K562 (cell line): ENCODE data around the gene EZH2. TPM values are rescaled to one million over a fixed set of nuclear protein-coding genes. Genes with fewer than 3 reads are reported as not detected.

Experiments used
- ATAC-seq: fragments of 200-7000 bp; cut with Tn5 transposase; 3 replicates; pipeline ENCODE4 v1.9.1; 2020; ENCODE audit warnings: moderate library complexity
- BruUV-seq: library from RNA; stranded (reverse); fragments of 400-500 nt; replicated peaks from 2 replicates; lab custom pipeline; 2021; lab: Mats Ljungman, UMichigan
- CTCF ChIA-PET: fragments of 300-600 bp; formaldehyde crosslinking; extraction: SDS; loops from one replicate; lab custom pipeline; 2021; ENCODE audit warnings: low intra/inter-chr PET ratio; lab: Yijun Ruan, JAX
- POLR2A ChIA-PET: fragments of 300-600, 350-650 bp; sonication (Branson Sonifier 250); formaldehyde crosslinking; extraction: SDS; loops from one replicate; lab custom pipeline; 2021; ENCODE audit warnings: antibody characterized with exemption, inconsistent platforms; lab: Yijun Ruan, JAX
- DNase-seq, 4 experiments: peaks; one replicate each; pipeline versions ENCODE4 v3.0.0 to v3.0.0-alpha.2; 2011 to 2018; ENCODE audit warnings: low spot score in 3 of 4, mixed read lengths in 3 of 4; ENCODE audit errors: extremely low read depth in 1 of 4
- FAIRE-seq: peaks from 2 replicates; lab custom pipeline; 2011; peaks lifted over from hg19 to GRCh38; lab: Jason Lieb, UNC
- H2AFZ ChIP-seq: 2 replicates; pipeline ENCODE4 v1.6.0; 2011; ENCODE audit warnings: low read depth, low read length, control low read depth, inconsistent platforms
- H3K27ac ChIP-seq: fragments of 200-600 bp; 3 replicates; pipeline ENCODE4 v1.8.0; 2011; ENCODE audit warnings: low read depth, mild to moderate bottlenecking, control low read depth, inconsistent platforms, low read length, moderate library complexity, mixed read lengths; ENCODE audit errors: extremely low read depth
- H3K27me3 ChIP-seq, 2 experiments: fragments of 300-600 bp in 1 of 2; 2 replicates in 1 of 2; 3 replicates in 1 of 2; pipeline versions ENCODE4 v1.6.0 to v1.8.0; 2011; ENCODE audit warnings: inconsistent platforms in 2 of 2, low read length in 2 of 2, mild to moderate bottlenecking in 1 of 2, mixed read lengths in 1 of 2, moderate library complexity in 1 of 2; ENCODE audit not compliant: control insufficient read depth in 2 of 2, insufficient read depth in 2 of 2
- H3K36me3 ChIP-seq: fragments of 300-600 bp; 3 replicates; pipeline ENCODE4 v1.8.0; 2011; ENCODE audit warnings: mild to moderate bottlenecking, low read length, inconsistent platforms; ENCODE audit not compliant: control insufficient read depth, insufficient read depth
- H3K4me1 ChIP-seq, 2 experiments: fragments of 200-600 bp in 1 of 2; replicated peaks in 1 of 2; 2 replicates in 1 of 2; 3 replicates in 1 of 2; pipeline versions ENCODE4 v1.5.1 to v1.8.0; 2011; ENCODE audit warnings: inconsistent platforms in 2 of 2, low read length in 2 of 2, mild to moderate bottlenecking in 1 of 2, mixed read lengths in 1 of 2, moderate library complexity in 1 of 2; ENCODE audit not compliant: control insufficient read depth in 2 of 2, insufficient read depth in 2 of 2
- H3K4me2 ChIP-seq: 2 replicates; pipeline ENCODE4 v1.6.1; 2011; ENCODE audit warnings: low read length, control low read depth, inconsistent platforms, mixed read lengths; ENCODE audit not compliant: insufficient read depth
- H3K4me3 ChIP-seq: fragments of 200-600 bp; sonication (generic), shearing (Covaris generic); 2 replicates; pipeline ENCODE4 v1.5.1; 2016; ENCODE audit warnings: control low read depth, inconsistent platforms
- H3K79me2 ChIP-seq: fragments of 200-600 bp; 3 replicates; pipeline ENCODE4 v1.8.0; 2011; ENCODE audit warnings: low read length, inconsistent platforms; ENCODE audit not compliant: control insufficient read depth, insufficient read depth
- H3K9ac ChIP-seq, 2 experiments: 2 replicates each; pipeline versions ENCODE4 v1.6.0 to v1.6.1; 2011; ENCODE audit warnings: low read depth in 2 of 2, low read length in 2 of 2, control low read depth in 1 of 2, inconsistent platforms in 1 of 2, mild to moderate bottlenecking in 1 of 2, mixed read lengths in 1 of 2; ENCODE audit not compliant: insufficient read depth in 1 of 2
- H3K9me1 ChIP-seq: one replicate; pipeline ENCODE4 v1.6.0; 2011; ENCODE audit warnings: inconsistent platforms, mild to moderate bottlenecking, low read length, moderate library complexity; ENCODE audit not compliant: control insufficient read depth, insufficient read depth
- H3K9me3 ChIP-seq: replicated peaks from 2 replicates; pipeline ENCODE4 v1.5.1; 2011; ENCODE audit warnings: low read depth, low read length, inconsistent platforms; ENCODE audit not compliant: control insufficient read depth, insufficient read depth
- H4K20me1 ChIP-seq: replicated peaks from 2 replicates; pipeline ENCODE4 v1.6.1; 2011; ENCODE audit warnings: low read length, inconsistent platforms, mixed read lengths; ENCODE audit not compliant: control insufficient read depth, insufficient read depth
- AFF4 ChIP-seq: sonication (generic); formaldehyde crosslinking; IDR thresholded peaks from 2 replicates; pipeline ENCODE4 v1.8.0; 2023; ENCODE audit warnings: mild to moderate bottlenecking, missing genetic modification reagents
- COPS2 ChIP-seq: fragments of 450-650 bp; conservative IDR thresholded peaks from 2 replicates; pipeline ENCODE4 v1.6.1; 2016; ENCODE audit warnings: mild to moderate bottlenecking, moderate library complexity
- CTBP1 ChIP-seq: fragments of 450-650 bp; IDR thresholded peaks from 2 replicates; pipeline ENCODE4 v1.6.1; 2016; ENCODE audit warnings: borderline replicate concordance
- EWSR1 ChIP-seq: fragments of 450-650 bp; IDR thresholded peaks from 2 replicates; pipeline ENCODE4 v1.6.1; 2018; ENCODE audit warnings: borderline replicate concordance, mild to moderate bottlenecking, low read depth, moderate library complexity; ENCODE audit not compliant: partially characterized antibody
- EZH2 ChIP-seq: IDR thresholded peaks from 2 replicates; pipeline ENCODE4 v1.6.1; 2012; ENCODE audit warnings: low read depth, mild to moderate bottlenecking, inconsistent platforms, low read length, borderline replicate concordance
- FIP1L1 ChIP-seq: fragments of 200-400 bp; formaldehyde crosslinking; IDR thresholded peaks from 2 replicates; pipeline ENCODE4 v1.6.1; 2018; ENCODE audit warnings: mild to moderate bottlenecking, low read depth, low read length; ENCODE audit not compliant: poor library complexity, severe bottlenecking
- FOS ChIP-seq: IDR thresholded peaks from 3 replicates; pipeline ENCODE4 v1.6.1; 2011; ENCODE audit not compliant: insufficient read length; ENCODE audit errors: extremely low read depth
- MITF ChIP-seq: IDR thresholded peaks from 2 replicates; pipeline ENCODE4 v1.6.1; 2014; ENCODE audit warnings: antibody characterized with exemption
- POLR2AphosphoS5 ChIP-seq: IDR thresholded peaks from 2 replicates; pipeline ENCODE4 v1.6.1; 2011; ENCODE audit warnings: mild to moderate bottlenecking, low read depth, low read length, moderate library complexity; ENCODE audit not compliant: control insufficient read depth, insufficient read depth
- PRDM10 ChIP-seq: fragments of 450-650 bp; IDR thresholded peaks from 2 replicates; pipeline ENCODE4 v1.6.1; 2018; ENCODE audit not compliant: partially characterized antibody
- RFX1 ChIP-seq: fragments of 450-650 bp; IDR thresholded peaks from 2 replicates; pipeline ENCODE4 v1.6.1; 2016; ENCODE audit warnings: mild to moderate bottlenecking, moderate library complexity
- SIX5 ChIP-seq, 2 experiments: IDR thresholded peaks; 2 replicates each; pipeline ENCODE4 v1.6.1; 2011; ENCODE audit warnings: low read length in 2 of 2, borderline replicate concordance in 1 of 2, low read depth in 1 of 2, mild to moderate bottlenecking in 1 of 2, moderate library complexity in 1 of 2; ENCODE audit not compliant: insufficient read depth in 1 of 2
- SRF ChIP-seq, 2 experiments: fragments of 250-450, 450-650 bp in 1 of 2; sonication (Bioruptor Pico) in 1 of 2; sonication (generic) in 1 of 2; formaldehyde crosslinking; IDR thresholded peaks; 2 replicates each; pipeline versions ENCODE4 v1.5.0 to v1.5.1; 2020 to 2022; ENCODE audit warnings: mild to moderate bottlenecking in 1 of 2, missing genetic modification reagents in 1 of 2
- TARDBP ChIP-seq: fragments of 450-650 bp; IDR thresholded peaks from 2 replicates; pipeline ENCODE4 v1.6.1; 2016
- WGBS: fragments of 100-300 bp; shearing (Covaris generic); methylation state at CpG from one replicate; pipeline ENCODE4 v1.1.6; 2016; ENCODE audit warnings: low coverage, mixed read lengths; ENCODE audit not compliant: insufficient coverage; ENCODE audit errors: missing lambda C conversion rate; 5-methylcytosine and 5-hydroxymethylcytosine counted together
- in situ Hi-C: fragments of 300-500 bp; cut with MboI; formaldehyde crosslinking; loops from 4 replicates; pipeline ENCODE4 v1.15.0; 2018; ENCODE audit warnings: inconsistent platforms, mixed read lengths
- intact Hi-C: fragments of 100-400 bp; cut with micrococcal nuclease; formaldehyde crosslinking; loops from 2 replicates; pipeline ENCODE4 v1.14.2; 2022
- polyA plus RNA-seq, 8 experiments: library from polyadenylated mRNA; depleted of rRNA in 4 of 8; stranded (reverse) in 5 of 8; unstranded in 3 of 8; fragments of >200 nt; fragmentation: Nextera tagmentation in 2 of 8; fragmentation: Illumina TruSeq in 1 of 8; extraction: Ambion mirVana in 2 of 8; extraction: Trizol in 1 of 8; gene quantifications; 2 replicates each; pipeline versions ENCODE4 v1.2.1 to v1.2.3, GENCODE V29; 2011 to 2014; ENCODE audit warnings: inconsistent platforms in 1 of 8, missing spikeins in 1 of 8
- total RNA-seq, 7 experiments: library from RNA; depleted of rRNA in 6 of 7; stranded (reverse); fragments of >200 nt in 6 of 7; fragmentation: Illumina TruSeq in 2 of 7; extraction: Trizol in 2 of 7; gene quantifications; 2 replicates each; pipeline versions ENCODE4 v1.2.1 to v1.2.3, GENCODE V29; 2011 to 2021; ENCODE audit warnings: low replicate concordance in 1 of 7

The EZH2 gene
- total and polyA plus RNA-seq, 9 of the 15 experiments (the other 6 are each of a cell fraction or from before 2014, with no cell fraction given), result 48.7 to 175 (median 98.6) TPM

GRCh38 chr7:148925836-148926235 is 41.7 kb upstream of the EZH2 start:
- no peaks in the 10 kb centered on the region for H4K20me1 ChIP-seq
- H3K4me2 ChIP-seq, result no peak overlapping the region
- DNase-seq (no peak), FAIRE-seq (no peak), ATAC-seq (no peak)
- H3K9ac ChIP-seq, result no peak overlapping the region
- H3K4me1 ChIP-seq, result no peaks in the 10 kb centered on the region; a peak in 1 of 5 replicates
- H3K79me2 ChIP-seq, result no peaks in the 10 kb centered on the region
- no peaks in the 10 kb centered on the region for H3K27me3 ChIP-seq
- WGBS, result 48% methylated on average over 9 of the region's 9 CpGs
- in situ Hi-C loops, result no loop called here
- CTCF ChIA-PET, result interaction anchor here (0.7 kb wide), 1 partner anchor 165 kb away, joined by 3 read pairs; no protein-coding TSS in a partner anchor
- BruUV-seq, result no TSS peak
- intact Hi-C loops, result no loop called here
- no peaks in the 10 kb centered on the region for H3K36me3 ChIP-seq
- H2AFZ ChIP-seq, result no peak overlapping the region
- no peak overlapping the region for H3K4me3 ChIP-seq
- H3K9me3 ChIP-seq, result no peaks in the 10 kb centered on the region
- POLR2A ChIA-PET, result interaction anchor here (1.0 kb wide), 1 partner anchor 14 kb away, joined by 3 read pairs; no protein-coding TSS in a partner anchor
- no peak overlapping the region for H3K27ac ChIP-seq
- H3K9me1 ChIP-seq, result no peaks in the 10 kb centered on the region
- no peak for TF ChIP-seq COPS2
- TF ChIP-seq MITF, result no peak
- no peak for TF ChIP-seq SRF (CRISPR knock-in tag; IDR thresholded peaks at IDR 0.05)
- TF ChIP-seq RFX1, result no peak
- TF ChIP-seq FIP1L1, result no peak
- no peak for TF ChIP-seq CTBP1
- no peak for TF ChIP-seq PRDM10
- no peak for TF ChIP-seq TARDBP
- no peak for TF ChIP-seq POLR2AphosphoS5
- TF ChIP-seq SIX5 (IDR thresholded peaks at IDR 0.05; ENCODE audit: borderline replicate concordance in 1 of 2, insufficient read depth in 1 of 2, low read depth in 1 of 2, low read length in 2 of 2), result no peak
- TF ChIP-seq FOS, result no peak
- TF ChIP-seq EZH2, result no peak
- no peak for TF ChIP-seq AFF4 (CRISPR knock-in tag)
- TF ChIP-seq EWSR1, result no peak
